Heart right ventricle (tissue), 16 donors: Measurements from ENCODE around the gene UCKL1. TPM values are rescaled to one million over a fixed set of nuclear protein-coding genes. Genes with fewer than 3 reads are reported as not detected.

Experiments used
- ATAC-seq, 8 donors: fragments of 200-7000 bp; cut with Tn5 transposase; one replicate each; pipeline ENCODE4 v1.9.1; 2020; ENCODE audit warnings: mild to moderate bottlenecking in 8 of 8, moderate library complexity in 8 of 8, moderate number of reproducible peaks in 1 of 8
- DNase-seq, 2 donors: peaks; one replicate each; pipeline ENCODE4 v3.0.0-alpha.2; 2020
- H3K27ac ChIP-seq, 10 donors: fragments of 200-600 bp; sonication (generic) in 2 of 10; one replicate each; pipeline versions ENCODE4 v1.5.0 to v1.8.0; 2020 to 2022; ENCODE audit warnings: mild to moderate bottlenecking in 3 of 10
- H3K27me3 ChIP-seq, 7 donors: fragments of 200-600 bp; one replicate each; pipeline ENCODE4 v1.8.0; 2021 to 2022; ENCODE audit warnings: mild to moderate bottlenecking in 2 of 7
- H3K36me3 ChIP-seq, 9 donors: fragments of 200-600 bp; sonication (generic) in 1 of 9; one replicate each; pipeline versions ENCODE4 v1.5.0 to v1.8.0; 2020 to 2022; ENCODE audit warnings: mild to moderate bottlenecking in 2 of 9
- H3K4me1 ChIP-seq, 9 donors: fragments of 200-600 bp; sonication (generic) in 1 of 9; one replicate each; pipeline versions ENCODE4 v1.5.0 to v1.8.0; 2020 to 2022; ENCODE audit warnings: mild to moderate bottlenecking in 4 of 9
- H3K4me3 ChIP-seq, 10 donors: fragments of 200-600 bp; sonication (generic) in 2 of 10; one replicate each; pipeline versions ENCODE4 v1.5.0 to v1.8.0; 2020 to 2022; ENCODE audit warnings: mild to moderate bottlenecking in 7 of 10, moderate library complexity in 2 of 10
- H3K9me3 ChIP-seq, 11 donors: fragments of 200-600 bp in 10 of 11; sonication (generic) in 2 of 11; one replicate each; pipeline versions ENCODE4 v1.5.0 to v1.8.0; 2013 to 2022; ENCODE audit warnings: mild to moderate bottlenecking in 2 of 11, control low read depth in 1 of 11, moderate library complexity in 1 of 11
- WGBS, 2 donors: extraction: QIAGEN DNeasy Blood & Tissue Kit; methylation state at CpG; one replicate each; pipeline ENCODE4 v1.1.7; 2013; ENCODE audit warnings: inconsistent platforms in 1 of 2; 5-methylcytosine and 5-hydroxymethylcytosine counted together
- intact Hi-C, 10 donors: fragments of 100-400 bp; cut with DNase I; formaldehyde crosslinking; loops; one replicate each; pipeline versions ENCODE4 v1.11.1 to v1.14.2; 2022
- polyA plus RNA-seq, 2 donors: library from polyadenylated mRNA; stranded (reverse); fragments of 200-250 nt; gene quantifications; one replicate each; pipeline ENCODE4 v1.2.3, GENCODE V29; 2013
- total RNA-seq, 10 donors: library from RNA; stranded (reverse); fragmentation: NEBNext Ultra II Directional in 3 of 10; extraction: Animal tissue kit (Norgen Biotek cat#: 25700) in 3 of 10; gene quantifications; one replicate each; pipeline versions ENCODE4 v1.2.1 to v1.2.4, GENCODE V29; 2021 to 2023
- TF ChIP-seq, protein P1 (sequence below), 9 donors: fragments of 200-600 bp; sonication (generic) in 2 of 9; IDR thresholded peaks; one replicate each; pipeline versions ENCODE4 v1.5.0 to v1.8.0; 2021 to 2022; ENCODE audit warnings: antibody characterized with exemption in 9 of 9, mild to moderate bottlenecking in 5 of 9, moderate library complexity in 1 of 9
- donor health status: Arrhythmogenic right ventricular cardiomyopathy.
- donor health status: ischemic (EF 13 %, LVEDD 7.1; RV severe dilation, severe dysfunction).
- donor health status: healthy with polysubstance abuse.
- donor health status: DM: no; HTN: yes; CAD: no.
- donor health status: DM: no; HTN: no; CAD: no.
- donor health status: ischemic (EF 25% LVEDD 6.9; RV normal size, moderate dysfunction).
- donor health status: ischemic (EF 25% LVEDD 5.7; RV mildly dilated, moderate dysfunction).
- donor health status: healthy.
- donor health status: DM: yes; HTN: yes; CAD: no.
- donor health status: Ischemic cardiomyopathy.
- donor health status: ischemic (EF 35%, LVEDD 5.7; RV mildly dilated, moderate dysfunction).
- donor health status: nonischemic (EF 11% LVEDD 7.7; RV severe dilation, severe dysfunction).
- donor health status: DM: yes; HTN: yes; CAD: no.
- donor health status: PGD.
- donor health status: ischemic (EF 29% LVEDD 5.4; RV normal size, mild dysfunction).
- donor health status: nonischemic (EF 23%, LVEDD 6.1; RV moderate dilation, normal function).

Gene UCKL1
- total and polyA plus RNA-seq, 12 donors: 27.3 to 130 (median 40.3) TPM

DNA sequence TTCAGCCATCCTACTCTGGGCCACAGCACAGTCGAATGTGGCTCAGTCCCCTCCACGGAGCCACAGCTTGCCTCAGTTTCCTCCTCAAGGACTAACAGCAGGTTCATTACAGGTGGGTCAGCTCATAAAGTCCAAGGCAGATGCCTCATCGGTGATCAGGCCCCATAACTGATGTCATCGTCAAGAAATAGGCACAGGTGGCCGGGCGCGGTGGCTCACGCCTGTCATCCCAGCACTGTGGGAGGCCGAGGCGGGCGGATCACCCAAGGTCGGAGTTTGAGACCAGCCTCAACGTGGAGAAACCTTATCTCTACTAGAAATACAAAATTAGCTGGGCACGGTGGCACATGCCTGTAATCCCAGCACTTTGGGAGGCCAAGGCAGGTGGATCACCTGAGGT is 3.4 kb downstream of the UCKL1 start:
- intact Hi-C loops: no loop called here
- TF ChIP-seq, protein P1, sequence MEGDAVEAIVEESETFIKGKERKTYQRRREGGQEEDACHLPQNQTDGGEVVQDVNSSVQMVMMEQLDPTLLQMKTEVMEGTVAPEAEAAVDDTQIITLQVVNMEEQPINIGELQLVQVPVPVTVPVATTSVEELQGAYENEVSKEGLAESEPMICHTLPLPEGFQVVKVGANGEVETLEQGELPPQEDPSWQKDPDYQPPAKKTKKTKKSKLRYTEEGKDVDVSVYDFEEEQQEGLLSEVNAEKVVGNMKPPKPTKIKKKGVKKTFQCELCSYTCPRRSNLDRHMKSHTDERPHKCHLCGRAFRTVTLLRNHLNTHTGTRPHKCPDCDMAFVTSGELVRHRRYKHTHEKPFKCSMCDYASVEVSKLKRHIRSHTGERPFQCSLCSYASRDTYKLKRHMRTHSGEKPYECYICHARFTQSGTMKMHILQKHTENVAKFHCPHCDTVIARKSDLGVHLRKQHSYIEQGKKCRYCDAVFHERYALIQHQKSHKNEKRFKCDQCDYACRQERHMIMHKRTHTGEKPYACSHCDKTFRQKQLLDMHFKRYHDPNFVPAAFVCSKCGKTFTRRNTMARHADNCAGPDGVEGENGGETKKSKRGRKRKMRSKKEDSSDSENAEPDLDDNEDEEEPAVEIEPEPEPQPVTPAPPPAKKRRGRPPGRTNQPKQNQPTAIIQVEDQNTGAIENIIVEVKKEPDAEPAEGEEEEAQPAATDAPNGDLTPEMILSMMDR (IDR thresholded peaks at IDR 0.05): no peak
- no peak for ATAC-seq
- Histone ChIP-seq H3K27ac (peak overlapping the region; percentile 34 to 98 (median 93)), H3K27me3 (no peaks in the 10 kb centered on the region), H3K4me1 (peaks cover 38 to 92% (median 89%) of the 10 kb centered on the region in 9 donors), H3K36me3 (peaks cover 0 to 3% (median 0%) of the 10 kb centered on the region in 9 donors), H3K9me3 (no peaks in the 10 kb centered on the region), H3K4me3 (no peak overlapping the region)
- 58 to 72% methylated on average over 14 of the region's 14 CpGs for WGBS, 2 donors
- DNase-seq: no peak

DNA sequence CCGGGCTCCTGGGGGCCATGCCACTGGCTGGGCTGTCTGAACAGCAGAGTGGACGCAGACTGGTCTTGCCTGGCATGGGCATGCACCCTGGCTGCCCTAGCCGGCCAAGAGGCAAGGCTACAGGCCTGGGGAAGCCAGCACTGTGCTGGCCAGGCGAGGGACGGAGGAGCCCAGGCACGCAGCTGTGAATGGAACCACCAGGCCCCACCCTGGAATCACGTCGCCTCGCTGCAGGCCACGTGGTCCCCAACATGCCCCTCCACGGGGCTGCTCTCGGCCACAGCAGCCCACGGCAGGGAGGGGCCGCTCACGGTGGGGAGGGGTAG is 4.0 kb downstream of the UCKL1 start:
- Histone ChIP-seq H3K4me3 (peak overlapping the region in 1 of 10 donors; percentile 46), H3K27ac (peak overlapping the region; percentile 34 to 98 (median 93)), H3K9me3 (no peaks in the 10 kb centered on the region), H3K4me1 (peaks cover 44 to 92% (median 89%) of the 10 kb centered on the region in 9 donors), H3K36me3 (peaks cover 0 to 3% (median 0%) of the 10 kb centered on the region in 9 donors), H3K27me3 (no peaks in the 10 kb centered on the region)
- intact Hi-C loops: no loop called here
- no peak for ATAC-seq
- 44 to 46% methylated on average over 15 of the region's 15 CpGs for WGBS, 2 donors
- DNase-seq: no peak
- TF ChIP-seq, protein P1 (IDR thresholded peaks at IDR 0.05): no peak

DNA sequence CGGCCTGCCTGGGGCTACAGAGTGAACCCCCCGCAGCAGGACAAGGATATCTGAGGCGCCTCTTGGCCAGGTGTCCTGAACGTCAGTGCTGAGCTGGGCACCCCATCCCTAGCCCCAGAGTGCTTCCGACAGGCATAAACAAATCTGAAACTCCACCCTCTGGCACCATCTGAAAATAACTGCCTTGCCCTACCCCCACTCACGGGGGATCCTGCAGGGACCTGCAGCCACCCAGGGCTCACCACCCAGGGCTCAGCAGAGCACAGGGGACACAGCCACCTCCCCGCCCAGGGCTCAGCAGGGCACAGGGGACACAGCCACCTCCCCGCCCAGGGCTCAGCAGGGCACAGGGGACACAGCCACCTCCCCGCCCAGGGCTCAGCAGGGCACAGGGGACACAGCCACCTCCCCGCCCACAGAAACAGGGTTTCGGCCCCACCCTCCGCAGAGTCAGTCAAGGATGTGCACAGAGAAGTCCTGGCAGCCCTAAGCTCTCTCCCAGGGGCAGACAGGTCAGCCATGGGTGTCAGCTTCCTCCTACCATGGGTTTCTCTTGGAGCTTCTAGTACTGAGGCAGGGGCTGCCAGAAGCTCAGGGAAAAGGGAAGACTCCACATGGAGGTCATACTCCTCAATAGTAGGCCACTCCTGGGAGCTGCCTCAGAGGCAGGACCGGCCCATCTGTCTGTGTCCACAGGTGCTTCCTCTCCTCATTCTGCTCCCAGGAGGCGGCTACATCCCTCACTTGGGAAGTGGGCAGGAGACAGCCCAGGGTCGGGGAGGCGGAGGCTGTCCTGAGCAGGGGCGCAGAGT is 4.6 kb downstream of the UCKL1 start:
- no peaks in the 10 kb centered on the region for H3K9me3 ChIP-seq
- TF ChIP-seq, protein P1 (IDR thresholded peaks at IDR 0.05): no peak
- ATAC-seq (peak in 6 of 8 donors; percentile 0 to 24 (median 8)), DNase-seq (peak in 1 of 2 donors; percentile 61)
- no peaks in the 10 kb centered on the region for H3K27me3 ChIP-seq
- intact Hi-C loops: no loop called here
- peaks cover 0 to 3% (median 0%) of the 10 kb centered on the region in 9 donors for H3K36me3 ChIP-seq
- peak overlapping the region; percentile 34 to 98 (median 93) for H3K27ac ChIP-seq
- 45 to 59% methylated on average over 15 to 17 of the region's 17 CpGs for WGBS, 2 donors
- peaks cover 41 to 92% (median 87%) of the 10 kb centered on the region in 9 donors for H3K4me1 ChIP-seq
- peak overlapping the region in 6 of 10 donors; percentile 23 to 46 (median 40) for H3K4me3 ChIP-seq

DNA sequence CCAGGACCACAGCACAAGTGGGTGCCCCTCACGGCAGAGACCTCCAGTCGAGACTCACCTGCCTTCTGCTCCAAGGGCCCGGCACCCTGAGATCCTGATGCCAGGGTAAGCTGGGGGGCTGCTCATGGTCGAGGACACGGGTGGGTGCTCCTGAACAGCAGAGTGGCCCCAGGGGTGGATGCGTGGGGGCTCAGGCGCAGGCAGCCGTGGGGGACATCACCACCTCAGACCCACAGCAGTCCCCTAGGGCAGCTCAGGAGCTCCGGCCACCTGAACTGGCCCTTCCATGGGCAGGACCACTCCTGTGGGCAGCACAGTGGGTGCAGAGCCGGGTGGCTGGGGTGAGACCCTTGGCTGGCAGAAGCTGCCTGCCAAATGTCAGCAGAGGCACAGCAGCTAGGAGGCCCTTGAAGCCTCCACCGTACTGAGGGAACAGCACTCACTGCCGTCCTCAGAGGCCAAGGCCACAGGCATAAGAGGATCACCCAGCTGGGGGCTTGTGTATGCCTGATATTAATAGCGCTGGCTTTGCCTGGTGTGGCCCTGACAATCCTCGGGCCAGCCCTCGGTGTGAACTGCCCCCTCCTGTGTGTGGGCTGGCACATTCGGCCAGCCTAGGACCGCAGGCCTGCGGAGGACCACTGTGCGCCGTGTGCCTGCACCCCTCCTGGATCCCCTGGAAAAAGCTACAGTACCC is 5.4 kb downstream of the UCKL1 start:
- intact Hi-C loops: no loop called here
- Histone ChIP-seq H3K9me3 (no peaks in the 10 kb centered on the region), H3K27ac (peak overlapping the region; percentile 34 to 98 (median 93)), H3K4me3 (peak overlapping the region in 9 of 10 donors; percentile 5 to 46 (median 36)), H3K4me1 (peaks cover 41 to 98% (median 90%) of the 10 kb centered on the region in 9 donors), H3K27me3 (no peaks in the 10 kb centered on the region), H3K36me3 (peaks cover 0 to 9% (median 1%) of the 10 kb centered on the region in 9 donors)
- ATAC-seq (peak; percentile 6 to 51 (median 32)), DNase-seq (no peak)
- WGBS, 2 donors: 39 to 59% methylated on average over 20 of the region's 20 CpGs
- TF ChIP-seq, protein P1 (IDR thresholded peaks at IDR 0.05): no peak
